ENCODE measurements around the gene RAB7B.

DNA sequence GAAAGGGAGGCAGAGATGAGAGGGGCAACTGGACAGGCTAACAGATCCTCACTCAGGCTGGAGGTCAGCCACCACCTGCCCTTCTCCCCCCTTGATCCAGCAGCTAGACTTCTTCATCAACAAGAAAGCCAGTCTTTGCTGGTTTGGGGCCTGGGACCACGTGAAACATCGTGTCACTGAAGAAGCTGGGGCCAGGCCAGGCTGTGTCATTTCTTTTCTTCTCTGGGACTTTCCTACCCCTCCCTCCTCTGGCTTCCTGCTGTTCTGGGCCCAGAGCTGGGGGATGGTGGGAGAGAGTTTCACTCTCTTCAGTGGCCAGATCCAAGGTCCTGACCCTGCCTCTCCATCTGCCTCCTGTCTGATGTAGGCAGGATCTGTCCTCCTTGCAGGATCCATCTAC is 41.8 kb downstream of the RAB7B start:
- TF ChIP-seq, protein P1, sequence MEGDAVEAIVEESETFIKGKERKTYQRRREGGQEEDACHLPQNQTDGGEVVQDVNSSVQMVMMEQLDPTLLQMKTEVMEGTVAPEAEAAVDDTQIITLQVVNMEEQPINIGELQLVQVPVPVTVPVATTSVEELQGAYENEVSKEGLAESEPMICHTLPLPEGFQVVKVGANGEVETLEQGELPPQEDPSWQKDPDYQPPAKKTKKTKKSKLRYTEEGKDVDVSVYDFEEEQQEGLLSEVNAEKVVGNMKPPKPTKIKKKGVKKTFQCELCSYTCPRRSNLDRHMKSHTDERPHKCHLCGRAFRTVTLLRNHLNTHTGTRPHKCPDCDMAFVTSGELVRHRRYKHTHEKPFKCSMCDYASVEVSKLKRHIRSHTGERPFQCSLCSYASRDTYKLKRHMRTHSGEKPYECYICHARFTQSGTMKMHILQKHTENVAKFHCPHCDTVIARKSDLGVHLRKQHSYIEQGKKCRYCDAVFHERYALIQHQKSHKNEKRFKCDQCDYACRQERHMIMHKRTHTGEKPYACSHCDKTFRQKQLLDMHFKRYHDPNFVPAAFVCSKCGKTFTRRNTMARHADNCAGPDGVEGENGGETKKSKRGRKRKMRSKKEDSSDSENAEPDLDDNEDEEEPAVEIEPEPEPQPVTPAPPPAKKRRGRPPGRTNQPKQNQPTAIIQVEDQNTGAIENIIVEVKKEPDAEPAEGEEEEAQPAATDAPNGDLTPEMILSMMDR (IDR thresholded peaks at IDR 0.05; ENCODE audit: insufficient read depth, low read length, poor library complexity, severe bottlenecking), result no peak
- no peak for TF ChIP-seq EZH2phosphoT487 (conservative IDR thresholded peaks at IDR 0.05; ENCODE audit: low read length)
